Measurements from ENCODE around the gene OTUB1.

Gene OTUB1

GRCh38 chr11:64007160-64007628, 21.0 kb downstream of the OTUB1 start:
- DNase-seq: no peak

DNA sequence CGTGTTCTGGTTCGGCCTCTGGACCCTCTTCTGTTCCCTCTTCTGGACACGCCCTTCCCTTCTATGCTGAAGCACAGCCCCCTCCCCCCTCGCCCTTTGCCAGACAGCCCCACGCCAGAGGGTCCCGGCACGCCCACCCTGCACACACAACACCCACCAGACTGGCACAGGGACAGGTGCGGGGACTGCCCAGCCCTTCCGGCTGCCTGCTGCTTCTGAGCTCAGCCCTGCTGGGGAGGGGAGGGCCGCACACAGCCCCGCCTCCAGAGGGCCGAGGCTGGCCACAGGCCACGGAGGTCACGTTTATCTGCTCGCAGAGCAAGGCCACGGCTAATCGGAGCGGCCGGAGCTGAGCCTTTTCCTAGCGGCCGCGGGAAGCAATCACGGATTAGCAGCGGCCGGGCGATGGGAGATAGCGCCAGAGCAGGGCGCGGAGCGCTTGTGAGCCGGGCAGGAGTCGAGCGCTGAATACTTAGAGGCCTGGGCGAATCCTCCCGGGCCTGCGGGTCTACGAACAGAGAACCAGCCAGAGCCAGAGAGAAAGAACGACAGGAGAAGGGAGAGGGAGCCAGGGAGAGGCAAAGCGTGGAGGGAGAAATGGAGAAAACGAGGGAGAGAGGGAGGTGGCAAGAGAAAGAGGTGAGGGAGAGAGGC, 21.5 kb downstream of the OTUB1 start:
- DNase-seq: no peak

DNA sequence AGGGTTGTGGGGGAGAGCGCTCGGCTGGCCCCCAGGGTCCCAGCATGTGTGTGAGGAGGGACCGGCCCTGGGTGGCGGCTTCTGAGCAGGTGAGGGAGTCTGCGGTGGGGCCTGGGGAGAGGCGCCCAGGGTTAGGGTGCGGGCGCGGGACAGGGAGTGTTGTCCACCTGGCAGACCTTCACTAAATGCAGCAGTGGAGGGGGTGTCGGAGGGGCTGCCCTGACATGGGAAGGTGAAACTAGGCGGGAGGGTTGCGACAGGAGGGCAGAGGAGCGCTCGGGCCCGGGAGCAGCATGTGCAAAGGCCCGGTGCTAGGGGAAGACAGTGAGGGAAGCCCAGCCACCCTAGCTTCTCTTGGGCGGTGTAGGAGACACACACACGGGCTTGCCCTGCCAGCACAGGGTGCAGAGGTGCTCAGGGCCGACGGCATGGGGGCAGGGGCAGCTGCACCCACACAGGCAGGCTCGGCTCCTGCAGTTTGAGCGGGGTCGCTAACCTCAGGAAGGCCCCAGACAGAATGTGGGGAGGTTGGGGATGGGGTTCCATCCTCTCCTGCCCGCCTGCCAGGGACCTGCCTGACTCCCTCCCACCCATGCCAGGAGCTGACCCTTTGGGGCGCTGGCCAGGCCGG, 22.2 kb downstream of the OTUB1 start:
- DNase-seq: no peak

DNA sequence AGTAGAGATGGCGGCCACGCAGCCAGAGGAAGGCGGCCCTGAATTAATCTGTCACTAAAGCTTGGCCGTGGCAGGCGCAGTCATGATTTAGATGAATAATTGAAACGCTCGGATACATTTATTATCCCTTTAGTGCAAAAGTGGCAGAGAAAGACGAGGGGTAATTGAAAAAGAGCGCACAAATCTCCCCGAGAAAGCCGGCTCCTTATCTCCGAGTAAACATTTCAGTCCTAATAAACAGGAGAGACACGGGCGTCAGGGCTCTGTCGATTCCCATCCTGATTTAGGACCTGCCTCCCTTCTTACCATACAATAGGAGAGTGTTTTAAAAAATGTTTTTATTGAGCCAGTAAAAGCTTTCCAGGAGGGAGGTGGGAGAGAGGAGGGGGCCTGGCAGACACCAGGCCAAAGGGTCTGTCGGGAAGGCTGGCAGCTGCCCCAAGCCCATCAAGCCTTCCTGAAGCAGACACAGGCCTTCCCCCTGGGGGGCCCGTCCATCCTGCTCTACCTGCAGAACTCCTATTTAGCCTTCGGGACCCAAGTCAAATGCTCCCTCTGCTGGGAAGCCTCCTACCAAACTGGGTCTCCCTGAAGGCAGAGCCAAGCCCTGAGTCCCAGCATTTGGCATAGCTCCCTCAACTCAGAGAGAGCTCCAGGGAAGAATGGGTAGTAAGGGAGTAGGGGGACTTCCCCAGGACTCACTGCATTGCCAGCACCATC, 22.8 kb downstream of the OTUB1 start:
- no peak for DNase-seq

GRCh38 chr11:64009710-64010109, 23.5 kb downstream of the OTUB1 start:
- DNase-seq: no peak

DNA sequence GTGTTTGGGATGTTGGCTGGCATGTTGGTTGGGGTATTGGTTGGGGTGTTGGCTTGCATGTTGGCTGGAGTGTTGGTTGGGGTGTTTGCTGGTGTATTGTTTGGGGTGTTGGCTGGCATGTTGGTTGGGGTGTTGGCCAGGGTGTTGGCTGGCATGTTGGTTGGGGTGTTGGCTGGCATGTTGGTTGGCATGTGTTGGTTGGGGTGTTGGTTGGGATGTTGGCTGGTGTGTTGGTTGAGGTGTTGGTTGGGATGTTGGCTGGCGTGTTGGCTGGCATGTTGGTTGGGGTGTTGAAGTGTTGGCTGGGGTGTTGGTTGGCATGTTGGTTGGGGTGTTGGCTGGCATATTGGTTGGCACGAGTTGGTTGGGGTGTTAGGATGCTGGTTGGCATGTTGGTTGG, 24.5 kb downstream of the OTUB1 start:
- DNase-seq: no peak

GRCh38 chr11:64011371-64011770, 25.1 kb downstream of the OTUB1 start:
- no peak for DNase-seq

- DNase-seq: no peak
Observed at GRCh38 chr11:64013141-64013896, 27.1 kb downstream of the OTUB1 start.

DNA sequence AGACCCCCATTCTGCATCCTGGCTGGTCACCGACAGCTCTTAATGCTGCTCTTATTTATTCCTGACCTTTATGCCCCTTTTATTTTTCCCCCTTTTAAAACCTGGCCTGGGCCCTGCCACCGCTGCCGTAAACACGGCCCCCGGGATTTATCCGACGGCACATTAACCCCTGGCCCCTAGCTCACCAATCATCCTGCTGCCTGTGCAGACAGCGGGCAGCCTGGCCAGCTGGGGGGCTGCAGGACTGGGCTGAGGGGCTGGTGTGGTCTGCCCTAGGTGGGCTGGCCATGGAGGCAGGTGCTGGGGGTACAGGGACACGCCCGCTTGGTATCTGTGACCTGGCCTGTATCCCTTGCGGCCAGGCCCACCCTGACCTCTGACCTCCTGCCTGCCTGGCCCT, 28.1 kb downstream of the OTUB1 start:
- no peak for DNase-seq

GRCh38 chr11:64015510-64015909, 29.3 kb downstream of the OTUB1 start:
- no peak for DNase-seq

GRCh38 chr11:64015935-64016845, 30.0 kb downstream of the OTUB1 start:
- no peak for DNase-seq

- DNase-seq: no peak
Observed at GRCh38 chr11:64017945-64018224, 31.6 kb downstream of the OTUB1 start.

- DNase-seq: no peak
Observed at GRCh38 chr11:64018310-64018709, 32.1 kb downstream of the OTUB1 start.

DNA sequence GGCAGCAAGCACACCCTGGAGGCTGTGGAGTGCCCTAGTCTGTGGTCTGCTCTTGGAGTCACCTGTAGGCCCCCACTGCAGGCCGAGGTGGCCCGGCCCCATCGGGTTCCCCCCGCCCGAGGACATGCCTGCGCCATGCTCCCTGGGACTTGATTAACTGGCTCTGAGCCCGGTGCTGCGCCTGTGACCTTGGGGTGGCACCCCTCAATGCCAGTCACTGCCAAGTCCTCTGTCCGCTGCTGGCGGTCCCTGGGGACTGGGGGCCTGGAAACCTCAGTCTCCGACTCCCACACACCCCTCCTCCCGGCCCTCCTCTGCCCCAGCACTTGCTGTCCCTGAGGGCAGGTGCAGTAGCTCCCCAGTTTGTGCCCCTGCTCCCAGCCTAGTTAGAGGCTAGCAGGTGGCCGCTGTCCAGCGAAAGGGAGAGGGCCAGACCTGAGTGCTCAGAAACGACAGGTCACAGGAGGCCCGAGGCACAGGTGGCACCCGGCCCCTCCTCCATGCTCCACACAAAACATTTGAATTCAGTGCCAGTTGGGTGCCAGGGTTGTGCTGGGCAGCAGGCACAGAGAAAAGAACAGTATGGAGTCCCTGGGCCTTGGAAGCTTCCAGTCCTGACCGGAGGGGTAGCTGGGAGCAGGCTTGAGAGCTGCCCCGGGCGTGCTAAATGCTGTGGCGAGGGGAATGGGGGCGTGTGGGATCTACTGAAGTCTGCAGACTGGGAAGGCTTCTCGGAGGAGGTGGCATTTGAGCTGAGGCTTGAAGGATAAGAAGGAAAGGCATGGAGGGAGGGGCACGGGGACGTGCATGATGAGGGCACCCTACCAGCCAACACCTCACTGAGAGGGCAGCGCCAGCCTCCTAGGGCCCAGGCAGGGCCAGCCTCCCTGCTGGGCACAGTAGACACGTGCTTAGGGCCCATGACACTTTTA, 33.1 kb downstream of the OTUB1 start:
- DNase-seq: no peak

GRCh38 chr11:64020976-64021756, 34.9 kb downstream of the OTUB1 start:
- DNase-seq: no peak

GRCh38 chr11:64021757-64022093, 35.5 kb downstream of the OTUB1 start:
- DNase-seq: no peak

DNA sequence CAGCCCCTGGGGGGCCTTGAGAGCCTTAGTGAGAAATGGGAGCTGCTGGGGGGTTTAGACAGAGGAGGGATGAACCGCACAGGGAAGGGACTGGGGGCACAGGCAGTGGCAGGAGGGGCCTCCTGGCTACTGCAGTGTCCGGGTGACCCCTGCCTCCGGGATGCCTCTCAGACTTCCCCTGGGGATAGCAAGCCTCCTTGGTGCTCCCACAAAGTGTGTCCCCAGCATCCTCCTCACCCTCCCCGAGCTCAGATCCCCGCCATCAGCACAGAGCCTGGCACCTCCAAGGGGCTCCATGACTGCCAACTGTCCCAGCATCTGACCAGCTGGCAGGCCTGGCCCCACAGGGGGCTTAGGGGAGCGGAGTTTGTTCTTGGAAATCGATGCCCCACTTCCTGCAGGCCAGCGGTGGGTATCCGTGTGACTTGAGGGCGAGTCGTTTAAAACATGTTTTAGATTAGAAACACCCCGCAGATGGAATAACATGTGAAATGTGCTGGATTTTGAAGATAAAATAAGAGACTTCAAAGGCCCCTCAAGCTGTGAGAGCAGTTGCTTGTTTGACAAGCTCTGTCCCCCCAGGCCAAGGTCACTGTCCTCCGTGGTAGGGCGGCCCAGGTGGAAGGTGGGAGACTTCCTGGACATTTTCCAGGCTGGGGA, 36.0 kb downstream of the OTUB1 start:
- DNase-seq: no peak

DNA sequence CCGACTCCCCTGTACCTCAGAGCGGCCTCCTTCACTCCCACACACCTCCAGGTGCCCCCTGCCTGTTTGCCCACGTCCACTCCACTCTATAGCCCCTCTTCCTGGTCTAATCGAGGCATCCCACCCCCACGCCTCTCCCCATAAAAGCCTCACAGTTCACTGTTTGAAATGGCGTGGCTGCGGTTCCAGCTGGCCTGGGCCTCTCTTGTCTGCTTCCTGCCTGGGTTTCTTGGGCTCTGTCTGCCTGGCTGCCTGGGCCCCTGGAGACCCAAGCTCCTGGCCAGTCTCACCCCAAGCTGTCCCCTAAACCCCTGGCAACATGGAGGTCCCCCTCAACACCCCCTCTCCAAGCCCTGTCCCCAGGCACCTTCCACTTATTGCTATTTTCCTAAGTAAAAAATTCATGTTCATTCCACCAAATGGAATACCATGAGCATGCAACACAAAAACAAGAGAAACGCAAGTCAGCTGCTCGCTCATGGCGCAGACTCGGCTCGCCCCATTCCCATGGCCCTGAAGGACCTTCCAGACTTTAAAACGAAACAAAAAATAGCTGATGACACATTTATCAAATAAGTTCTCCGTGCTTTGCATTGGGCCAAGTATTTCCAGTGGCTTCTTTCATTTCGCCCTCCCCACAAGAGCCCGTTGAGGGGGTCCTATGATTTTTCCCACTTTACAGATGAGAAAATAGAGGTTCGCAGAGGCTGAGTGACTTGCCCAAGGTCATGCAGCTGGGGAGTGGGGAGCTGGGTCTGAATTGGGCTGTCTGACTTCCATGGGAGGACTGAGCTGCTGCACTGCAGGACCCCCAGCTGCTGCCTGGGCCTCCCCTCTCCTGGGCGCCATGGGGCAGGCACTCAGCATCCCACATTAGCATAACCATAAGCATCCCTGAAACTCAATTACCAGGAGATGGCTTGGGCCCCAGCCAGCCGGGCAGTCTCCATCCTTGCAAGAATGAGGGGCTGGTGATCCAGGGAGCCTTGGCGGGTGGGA, 37.8 kb downstream of the OTUB1 start:
- DNase-seq: no peak

GRCh38 chr11:64025205-64025604, 39.0 kb downstream of the OTUB1 start:
- DNase-seq: no peak

Measured in CD4-positive, alpha-beta T cell treated with Interleukin-21 for 1 hour (primary cell).